GM10266 (cell line): ENCODE results near the gene NAPB.

Experiments
- DNase-seq: peaks from one replicate; pipeline ENCODE4 v3.0.0; 2012; ENCODE audit errors: extremely low spot score
- CTCF ChIP-seq: IDR thresholded peaks from 2 replicates; pipeline ENCODE4 v1.5.1; 2012; ENCODE audit warnings: mild to moderate bottlenecking, low read depth; ENCODE audit not compliant: control insufficient read depth, insufficient read depth; ENCODE audit errors: missing control alignments

NAPB gene

DNA sequence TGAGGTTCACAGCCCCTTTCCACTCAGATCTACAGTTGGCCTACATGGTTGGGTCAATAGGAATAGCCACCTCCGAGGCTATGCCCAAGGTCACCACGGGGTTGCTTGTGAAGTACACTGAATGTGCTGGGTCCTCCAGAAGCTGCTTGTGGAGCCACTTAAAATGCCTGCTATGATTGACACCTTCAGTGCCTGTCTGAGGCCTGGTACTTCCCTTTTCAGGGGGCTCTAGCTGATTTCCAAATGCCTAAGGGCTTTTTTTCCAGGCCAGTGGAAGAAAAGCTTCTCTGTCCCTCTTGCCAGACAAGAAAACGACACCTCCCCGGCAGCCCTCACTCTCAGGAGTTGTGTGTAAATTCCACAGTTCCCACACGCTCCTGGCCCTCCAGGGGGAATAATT is 77.0 kb downstream of the NAPB start:
- no peak for DNase-seq
- no peak for TF ChIP-seq CTCF

DNA sequence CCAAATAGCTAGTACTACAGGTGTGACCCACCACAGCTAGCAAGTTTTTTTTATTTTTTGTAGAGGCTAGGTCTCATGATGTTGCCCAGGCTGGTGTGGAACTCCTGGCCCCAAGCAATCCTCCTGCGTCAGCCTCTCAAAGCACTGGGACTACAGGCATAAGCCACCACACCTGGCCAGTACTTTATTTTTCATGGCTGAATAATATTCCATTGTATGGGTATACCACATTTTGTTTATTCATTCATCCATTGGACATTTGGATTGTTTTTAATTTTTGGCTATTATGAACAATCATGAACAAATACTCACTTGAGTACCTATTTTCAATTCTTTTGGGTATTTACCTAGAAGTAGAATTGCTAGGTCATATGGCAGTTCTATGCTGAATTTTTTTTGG is 77.7 kb downstream of the NAPB start:
- no peak for TF ChIP-seq CTCF
- DNase-seq: no peak

GRCh38 chr20:23341073-23341472 is 80.2 kb downstream of the NAPB start:
- no peak for TF ChIP-seq CTCF
- DNase-seq: no peak

GRCh38 chr20:23340524-23340923 is 80.8 kb downstream of the NAPB start:
- TF ChIP-seq CTCF: peak; percentile 67

GRCh38 chr20:23339986-23340385 is 81.3 kb downstream of the NAPB start:
- no peak for TF ChIP-seq CTCF
- DNase-seq: no peak

More at GRCh38 chr20:23340524-23340923, 80.8 kb downstream of the NAPB start:
- peak; percentile 51 for DNase-seq

- no peak for DNase-seq
- TF ChIP-seq CTCF: no peak
These were observed 84.0 kb downstream of the NAPB start for GRCh38 chr20:23337312-23337711.

DNA sequence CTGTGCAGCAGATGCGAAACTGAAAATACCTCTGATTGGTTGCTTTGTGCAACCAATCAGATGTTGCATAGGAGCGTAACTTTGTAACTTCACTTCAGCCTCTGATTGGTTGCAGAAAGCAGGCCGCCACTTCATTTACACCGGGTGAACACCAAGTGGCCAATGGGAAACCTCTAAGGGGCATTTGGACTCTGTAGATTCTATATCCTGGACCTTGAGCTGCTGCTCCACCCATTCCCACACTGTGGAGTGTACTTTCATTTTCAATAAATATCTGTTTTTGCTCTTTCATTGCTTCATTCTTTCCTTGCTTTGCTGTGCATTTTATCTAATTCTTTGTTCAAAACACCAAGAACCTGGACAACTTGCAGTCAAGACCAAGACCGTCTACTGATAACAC is 84.8 kb downstream of the NAPB start:
- TF ChIP-seq CTCF: no peak
- no peak for DNase-seq
